Neural cell (in vitro differentiated cells): Measurements from ENCODE around the gene CYB561A3.

Experiments used
- CTCF ChIP-seq: fragments of 450-650 bp; IDR thresholded peaks from 2 replicates; pipeline ENCODE4 v1.5.1; 2014; ENCODE audit warnings: antibody characterized with exemption, mild to moderate bottlenecking, moderate library complexity; ENCODE audit not compliant: poor library complexity, severe bottlenecking
- EP300 ChIP-seq: fragments of 450-650 bp; conservative IDR thresholded peaks from 2 replicates; pipeline ENCODE4 v1.6.1; 2014; ENCODE audit warnings: antibody characterized with exemption, mild to moderate bottlenecking, moderate library complexity; ENCODE audit not compliant: poor library complexity, severe bottlenecking
- EZH2 ChIP-seq: fragments of 200-600, 300-800 bp; shearing (Covaris generic), sonication (generic); IDR thresholded peaks from 2 replicates; pipeline ENCODE4 v1.6.1; 2014; ENCODE audit warnings: antibody characterized with exemption, low read length, borderline replicate concordance, mild to moderate bottlenecking; ENCODE audit not compliant: insufficient read depth, poor library complexity, severe bottlenecking
- MXI1 ChIP-seq: fragments of 450-650 bp; conservative IDR thresholded peaks from 2 replicates; pipeline ENCODE4 v1.6.1; 2014; ENCODE audit warnings: antibody characterized with exemption, mild to moderate bottlenecking; ENCODE audit not compliant: poor library complexity, severe bottlenecking
- POLR2AphosphoS5 ChIP-seq: IDR thresholded peaks from 2 replicates; pipeline ENCODE4 v1.6.1; 2012
- RAD21 ChIP-seq: fragments of 450-650 bp; conservative IDR thresholded peaks from 2 replicates; pipeline ENCODE4 v1.6.1; 2014; ENCODE audit warnings: antibody characterized with exemption, mild to moderate bottlenecking, moderate library complexity
- SMC3 ChIP-seq: fragments of 450-650 bp; conservative IDR thresholded peaks from 2 replicates; pipeline ENCODE4 v1.6.1; 2014; ENCODE audit warnings: antibody characterized with exemption, mild to moderate bottlenecking, moderate library complexity; ENCODE audit not compliant: poor library complexity
- TAF1 ChIP-seq: IDR thresholded peaks from 2 replicates; pipeline ENCODE4 v1.6.1; 2012; ENCODE audit warnings: low read depth

- no peak for TF ChIP-seq RAD21
- no peak for TF ChIP-seq CTCF
- no peak for TF ChIP-seq POLR2AphosphoS5
- no peak for TF ChIP-seq MXI1
- no peak for TF ChIP-seq EP300
- TF ChIP-seq EZH2, result no peak
- no peak for TF ChIP-seq TAF1
- no peak for TF ChIP-seq SMC3
Measured at GRCh38 chr11:61354208-61354607, 7.5 kb downstream of the CYB561A3 start.
